HG02852 (cell line): ENCODE measurements around the gene GSE1.

Experiments
- ATAC-seq: cut with Tn5 transposase; IDR thresholded peaks from one replicate; pipeline ENCODE4 v1.9.1; 2021; ENCODE audit warnings: mild to moderate bottlenecking, moderate library complexity; ENCODE audit not compliant: unreplicated experiment

Gene GSE1

DNA sequence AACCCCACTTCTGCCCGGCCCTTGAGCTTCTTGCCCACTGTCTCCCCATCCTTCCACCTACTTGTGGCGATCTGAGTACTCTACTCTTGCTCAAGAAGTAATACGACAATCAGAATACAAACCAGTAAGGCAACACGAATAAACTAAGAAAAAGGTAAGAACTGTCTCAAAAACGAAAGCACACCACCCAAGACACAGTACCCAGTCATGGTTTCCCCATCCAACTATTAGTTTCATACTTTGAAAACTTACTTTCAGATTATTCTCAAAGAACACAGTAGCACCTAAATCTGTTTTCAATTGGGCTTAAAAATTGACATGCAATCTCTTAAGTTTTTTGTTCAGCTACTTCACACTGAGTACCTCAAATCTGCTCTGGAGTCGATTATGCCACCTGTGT, 61.7 kb downstream of the GSE1 start:
- no peak for ATAC-seq

GRCh38 chr16:85675251-85675874, 62.2 kb downstream of the GSE1 start:
- no peak for ATAC-seq

- ATAC-seq = no peak
Observed at GRCh38 chr16:85676466-85676865, 63.3 kb downstream of the GSE1 start.

DNA sequence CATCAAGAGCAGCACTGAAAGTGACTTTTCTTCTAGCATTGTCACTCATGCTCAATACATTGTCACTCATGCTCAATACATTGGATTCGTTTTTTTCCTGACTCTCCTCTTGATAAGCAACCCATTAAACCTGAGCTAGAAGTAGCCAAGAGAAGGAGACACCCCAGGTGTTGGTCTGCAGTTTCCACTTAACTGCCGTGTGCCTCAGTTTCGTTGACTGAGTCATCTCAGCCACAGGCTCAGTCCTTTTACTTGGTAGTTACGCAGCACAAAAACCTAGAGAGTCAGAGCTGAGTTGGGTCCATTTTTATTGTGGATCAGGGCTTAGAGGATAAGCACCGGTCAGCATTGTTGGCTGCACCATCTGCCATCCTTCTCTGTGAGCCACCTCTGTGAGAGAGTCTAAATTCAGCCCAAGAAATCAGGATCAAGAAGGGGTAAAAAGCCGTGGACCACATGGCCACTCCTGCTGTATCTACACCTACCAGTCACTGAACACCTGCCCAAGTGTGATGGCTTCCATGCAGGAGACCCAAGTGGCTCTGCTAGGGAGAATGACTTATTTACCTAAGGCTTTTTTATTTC, 64.4 kb downstream of the GSE1 start:
- ATAC-seq = no peak

DNA sequence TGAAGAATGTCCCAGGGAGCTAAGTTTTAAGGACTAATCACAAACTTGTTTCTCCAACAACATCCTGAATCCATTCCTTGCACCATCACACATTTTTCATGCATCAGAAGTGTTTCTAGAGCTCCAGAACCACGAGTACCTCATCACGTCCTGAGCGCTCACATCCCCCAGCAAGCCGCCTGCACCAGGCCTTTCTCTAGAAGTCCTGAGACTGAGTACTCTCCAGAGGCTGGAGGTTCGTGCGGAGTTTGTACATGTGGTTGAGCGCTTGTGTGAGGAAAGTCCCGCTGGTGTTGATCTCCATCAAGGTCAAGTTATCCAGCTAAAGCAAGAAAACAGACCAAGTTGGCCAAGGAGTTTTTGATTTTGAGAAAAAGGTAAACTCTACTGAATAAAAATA, 64.9 kb downstream of the GSE1 start:
- no peak for ATAC-seq

DNA sequence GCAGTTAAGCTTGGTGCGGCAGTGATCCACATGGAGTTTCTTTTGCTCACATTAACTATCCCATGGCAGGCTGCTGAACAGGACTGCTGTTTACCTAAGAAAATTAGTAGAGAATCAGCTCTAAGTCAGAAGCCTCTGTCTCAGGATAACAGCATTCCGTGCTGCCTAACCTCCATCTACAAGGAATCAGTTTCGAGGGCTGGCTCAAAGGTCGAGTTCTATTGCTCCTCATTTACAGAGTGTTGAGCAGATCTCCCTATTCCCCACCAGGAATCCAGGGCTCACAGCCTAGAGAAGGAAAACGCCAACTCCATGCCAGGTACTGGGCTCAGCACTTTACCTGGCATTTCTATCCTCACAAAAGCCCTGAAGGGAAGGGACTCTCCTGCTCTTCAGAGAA, 65.7 kb downstream of the GSE1 start:
- ATAC-seq = no peak

DNA sequence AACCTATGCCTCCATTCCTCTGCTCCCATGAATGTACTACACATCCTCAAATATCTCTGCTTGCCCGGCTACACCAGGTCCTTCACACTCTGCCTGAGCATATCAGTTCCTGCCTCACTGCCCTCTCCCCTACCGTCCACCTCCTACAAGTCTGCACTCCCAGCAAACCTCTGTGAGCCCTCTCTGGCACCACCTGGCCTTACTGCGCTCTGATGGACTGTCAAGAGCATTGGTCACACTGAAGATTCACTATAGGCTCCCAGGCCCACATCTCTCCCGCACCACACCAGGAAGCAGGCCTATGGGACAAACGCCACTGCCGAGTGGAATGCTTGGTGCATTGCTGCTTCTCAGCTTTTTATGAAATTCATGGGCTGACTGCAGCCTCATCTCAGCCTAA, 66.7 kb downstream of the GSE1 start:
- no peak for ATAC-seq

DNA sequence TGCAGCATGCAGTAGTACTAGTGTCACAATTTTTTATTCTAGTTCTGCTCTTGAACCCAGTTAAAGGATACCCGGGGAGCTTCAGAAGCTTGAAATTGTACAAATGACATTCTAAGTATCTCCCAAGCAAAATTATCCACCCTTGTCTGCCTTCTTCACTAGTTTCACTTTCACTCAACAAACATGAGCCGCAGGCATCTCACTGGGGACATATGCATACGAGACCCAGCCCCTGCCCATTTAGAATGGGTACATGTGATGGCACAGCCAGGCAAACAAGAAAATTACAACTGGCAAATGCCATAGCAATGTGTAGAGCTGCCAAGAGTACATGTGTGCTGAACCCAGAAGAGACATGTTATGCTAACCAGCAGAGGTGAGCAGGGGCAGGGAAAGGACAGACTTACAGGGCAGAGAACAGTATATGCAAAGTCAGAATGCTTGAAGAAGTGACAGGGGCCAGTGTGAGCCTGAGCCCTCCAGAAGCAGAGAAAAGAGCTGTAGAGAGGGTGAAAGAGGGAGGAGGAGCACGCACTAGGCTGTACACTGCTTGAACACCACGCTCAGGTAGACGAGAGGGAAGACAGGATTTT, 67.3 kb downstream of the GSE1 start:
- ATAC-seq = no peak

- no peak for ATAC-seq
Observed at GRCh38 chr16:85681255-85681654, 68.1 kb downstream of the GSE1 start.

DNA sequence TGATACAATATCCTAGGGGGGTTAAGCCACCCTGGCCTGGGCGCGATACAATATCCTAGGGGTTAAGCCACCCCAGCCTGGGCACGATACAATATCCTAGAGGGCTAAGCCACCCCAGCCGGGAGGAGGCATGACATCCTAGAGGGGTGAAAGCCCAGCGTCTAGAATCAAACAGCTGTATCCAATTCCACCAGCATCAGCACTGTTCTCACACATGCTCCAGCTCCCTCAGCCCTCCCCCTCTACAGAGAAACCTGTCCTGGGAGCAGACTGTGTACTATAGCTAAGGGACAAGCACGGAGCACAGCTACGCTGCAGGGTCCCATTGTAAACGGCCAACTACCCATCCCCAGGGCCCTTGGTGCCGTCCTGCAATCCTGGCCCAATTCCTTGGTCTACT, 69.4 kb downstream of the GSE1 start:
- no peak for ATAC-seq

DNA sequence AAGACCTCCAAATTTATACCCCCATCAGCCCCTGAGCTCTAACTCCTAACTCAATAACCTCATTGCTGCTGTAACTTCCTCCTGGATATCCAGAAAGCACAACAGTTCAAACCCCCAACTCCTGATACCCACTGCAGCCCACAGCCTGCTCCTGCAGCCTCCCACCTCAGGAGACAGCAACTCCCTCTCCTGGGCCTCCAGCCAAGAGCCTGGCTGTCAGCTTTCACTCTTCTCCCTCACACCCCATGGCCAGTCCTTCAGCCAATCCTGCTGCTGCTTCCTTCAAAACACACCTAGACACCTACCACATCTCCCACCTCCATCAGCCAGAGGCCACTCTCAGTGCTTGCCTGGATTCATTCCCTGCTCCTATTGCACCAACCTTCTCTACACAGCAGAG, 70.2 kb downstream of the GSE1 start:
- ATAC-seq = no peak

GRCh38 chr16:85685251-85685650, 72.1 kb downstream of the GSE1 start:
- ATAC-seq = no peak

DNA sequence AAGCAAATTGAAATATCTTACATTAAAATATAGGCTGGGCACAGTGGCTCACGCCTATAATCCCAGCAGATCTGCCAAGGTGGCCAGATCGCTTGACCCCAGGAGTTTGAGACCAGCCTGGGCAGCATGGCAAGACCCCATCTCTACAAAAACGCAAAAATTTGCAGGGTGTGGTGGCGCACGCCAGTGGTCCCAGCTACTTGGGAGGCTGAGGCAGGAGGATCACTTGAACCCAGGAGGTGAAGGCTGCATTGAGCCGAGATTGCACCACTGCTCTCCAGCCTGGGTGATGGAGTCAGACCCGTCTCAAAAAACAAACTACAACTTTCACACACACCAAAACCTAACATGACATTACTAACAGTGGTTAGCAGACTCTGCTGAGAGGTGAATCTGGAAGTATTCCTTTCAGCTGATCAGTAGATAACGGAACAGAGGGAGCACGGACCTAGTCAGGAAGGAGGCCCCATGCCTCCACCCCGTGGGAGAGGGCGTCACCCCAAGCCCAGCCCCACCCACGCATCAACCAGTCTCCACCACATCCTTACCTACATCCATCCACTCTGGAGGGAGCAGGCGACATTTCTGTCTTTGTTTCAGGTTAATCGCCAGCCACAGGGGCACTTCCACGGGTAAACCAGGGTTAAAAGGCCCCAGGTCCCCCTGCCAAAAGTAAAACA, 73.9 kb downstream of the GSE1 start:
- no peak for ATAC-seq

GRCh38 chr16:85687651-85688471, 74.7 kb downstream of the GSE1 start:
- no peak for ATAC-seq

DNA sequence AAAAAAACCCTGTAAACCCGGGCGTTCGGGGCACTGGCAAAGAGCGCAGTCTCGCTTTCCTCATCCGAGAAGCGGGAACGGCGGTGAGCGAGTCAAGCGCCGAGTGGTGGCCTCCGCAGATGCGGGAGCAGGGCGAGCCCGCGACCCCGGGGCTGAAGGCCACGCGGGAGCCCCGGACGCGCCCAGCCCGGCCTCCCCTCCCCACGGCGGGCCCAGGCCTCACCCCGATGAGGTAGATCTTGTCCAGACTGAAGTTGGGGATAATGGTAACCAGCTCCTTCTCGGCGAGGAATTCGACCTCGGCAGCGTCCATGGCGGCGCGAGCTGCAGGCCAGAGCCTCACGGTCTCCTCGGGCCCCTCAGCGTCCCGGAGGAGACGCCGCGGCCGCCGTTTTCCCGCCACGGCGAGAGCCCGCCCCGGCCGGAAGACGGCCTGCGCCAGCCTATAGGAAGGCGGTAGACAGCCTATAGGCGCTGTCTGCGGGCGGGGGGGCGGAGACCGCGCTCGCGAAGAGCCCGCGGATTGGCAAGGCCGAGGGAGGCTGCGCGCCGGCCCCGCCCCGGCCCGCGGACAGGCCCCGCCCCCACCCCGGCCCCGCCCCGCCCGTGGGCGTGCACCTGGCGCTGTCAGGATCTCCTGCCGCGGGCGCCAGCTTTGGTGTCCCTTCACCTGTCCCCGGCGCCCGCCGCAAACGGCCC, 75.6 kb downstream of the GSE1 start, which contains the start of gene GINS2:
GINS2 (minus strand) TSS at position 369 of the 699 bp plus-strand sequence; CDS start at position 313, 56 bp downstream.
- peak; percentile 94 for ATAC-seq

DNA sequence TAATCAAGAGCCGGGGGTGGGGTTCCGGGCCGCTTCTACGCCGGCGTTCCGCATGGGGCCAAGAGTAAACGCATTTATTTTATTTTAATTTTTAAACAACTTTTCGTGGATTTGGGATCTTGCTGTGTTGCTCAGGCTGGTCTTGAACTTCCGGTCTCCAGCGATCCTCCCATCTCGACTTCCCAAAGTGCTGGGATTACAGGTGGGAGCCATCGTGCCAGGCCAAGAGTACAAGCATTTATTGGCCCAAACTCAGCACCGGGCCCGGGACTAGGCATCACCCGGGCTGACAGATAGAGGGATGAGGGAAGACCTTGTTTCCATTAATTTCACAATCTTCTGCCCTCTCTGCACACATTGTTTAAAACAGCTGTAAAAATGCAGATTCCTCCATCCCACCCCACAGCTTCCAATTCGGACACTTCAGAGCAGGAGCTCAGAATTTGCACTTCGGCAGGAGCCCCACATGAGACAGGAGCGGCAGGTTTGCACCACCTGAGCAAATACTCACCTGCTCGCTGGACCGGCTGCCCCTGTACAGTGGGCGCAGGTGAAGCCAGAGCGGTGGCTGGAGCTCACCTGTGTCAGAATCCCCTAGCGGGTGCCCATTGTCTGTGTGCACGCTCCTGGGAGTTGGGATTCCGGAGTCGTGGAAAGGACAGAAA, 76.3 kb downstream of the GSE1 start:
- ATAC-seq = no peak

DNA sequence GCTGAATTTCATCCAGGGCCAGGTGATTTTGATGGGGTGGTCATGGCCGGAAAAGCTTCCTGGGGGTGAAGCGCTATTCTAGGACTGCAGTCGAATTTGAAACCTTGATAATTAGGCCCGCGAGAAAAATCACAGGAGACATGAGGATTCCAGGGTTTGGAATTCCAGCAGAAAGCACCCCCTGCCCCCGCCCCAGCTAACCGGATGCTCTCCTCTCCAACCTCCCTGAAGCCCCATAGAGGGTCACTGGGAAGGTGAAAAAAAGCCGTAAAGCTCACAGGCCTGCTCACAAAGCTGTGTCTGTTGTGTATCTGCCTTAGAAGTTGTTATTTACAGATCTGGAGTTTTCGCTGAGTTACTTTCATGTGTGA, 76.8 kb downstream of the GSE1 start:
- no peak for ATAC-seq

GRCh38 chr16:85690469-85691064, 77.4 kb downstream of the GSE1 start:
- ATAC-seq = no peak

DNA sequence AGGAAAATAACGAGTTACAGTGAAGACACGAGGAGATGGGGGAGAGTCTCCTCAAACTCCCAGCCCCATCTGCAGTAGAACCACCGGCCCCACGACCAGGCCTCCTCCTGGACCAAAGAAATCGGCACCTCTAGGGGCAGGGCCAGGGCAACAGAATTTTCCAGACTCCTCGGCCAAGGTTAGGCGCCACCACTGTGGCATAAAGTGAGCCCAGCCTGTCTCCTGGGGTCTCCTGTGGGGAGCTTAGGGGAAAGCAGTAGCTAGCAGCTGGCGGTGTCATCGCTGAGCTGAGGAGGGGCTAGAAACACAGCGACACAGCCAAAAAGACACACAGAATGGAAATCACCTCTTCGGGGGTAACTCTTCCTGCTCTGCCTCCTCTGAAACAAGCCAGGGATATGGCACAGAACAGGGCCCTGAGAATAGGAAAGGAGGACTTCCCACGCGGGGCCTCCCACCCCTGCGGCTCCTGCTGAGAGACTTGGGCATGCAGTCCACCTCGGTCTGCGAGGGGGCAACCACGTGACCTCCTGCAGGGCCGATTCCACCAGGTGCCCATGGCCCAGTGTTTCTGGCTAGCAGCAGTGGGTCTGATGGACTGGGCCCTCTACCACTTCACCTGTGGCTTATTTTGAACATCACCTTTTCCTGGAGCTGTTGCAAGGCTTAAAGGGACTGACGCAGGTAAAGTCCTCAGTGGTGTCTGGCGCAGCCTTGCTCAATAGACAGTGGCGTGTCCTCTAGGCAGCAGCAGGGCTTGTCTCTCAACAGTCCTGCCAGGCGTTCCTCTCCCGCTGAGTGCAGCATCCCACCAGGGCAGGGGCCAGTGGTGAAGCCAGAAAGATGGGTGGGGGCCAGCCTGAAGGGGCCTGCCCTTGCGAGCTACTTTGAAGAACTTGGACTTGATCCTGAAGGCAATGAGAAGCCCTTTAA, 82.3 kb downstream of the GSE1 start:
- no peak for ATAC-seq
